IMR-90 (cell line): ENCODE measurements around the gene UBXN2A. TPM values are rescaled to one million over a fixed set of nuclear protein-coding genes. Genes with fewer than 3 reads are reported as not detected.

Experiments
- ATAC-seq: fragments of 200-7000 bp; cut with Tn5 transposase; 2 replicates; pipeline ENCODE4 v1.9.1; 2020; ENCODE audit warnings: low read depth, mild to moderate bottlenecking, moderate library complexity
- BruUV-seq: library from RNA; stranded (reverse); fragments of 400-500 nt; replicated peaks from 2 replicates; lab custom pipeline; 2021; lab: Mats Ljungman, UMichigan
- CTCF ChIA-PET: fragments of 300-600 bp; formaldehyde crosslinking; extraction: SDS; loops from one replicate; lab custom pipeline; 2021; ENCODE audit warnings: antibody characterized with exemption; lab: Yijun Ruan, JAX
- POLR2A ChIA-PET: fragments of 300-600 bp; sonication (Branson Sonifier 250); formaldehyde crosslinking; loops from one replicate; lab custom pipeline; 2022; ENCODE audit warnings: antibody characterized with exemption; ENCODE audit not compliant: unreplicated experiment; lab: Charles Lee
- DNase-seq: peaks from one replicate; pipeline ENCODE4 v3.0.0; 2013
- H2AFZ ChIP-seq: replicated peaks from 2 replicates; pipeline ENCODE3; 2013; ENCODE audit warnings: low read length, mild to moderate bottlenecking; ENCODE audit not compliant: poor library complexity
- H2AK5ac ChIP-seq: 2 replicates; pipeline ENCODE4 v1.6.1; 2013; ENCODE audit warnings: low read depth, low read length, inconsistent platforms
- H2AK9ac ChIP-seq: replicated peaks from 2 replicates; pipeline ENCODE3; 2013; ENCODE audit warnings: mild to moderate bottlenecking, low read depth, low read length, moderate library complexity; ENCODE audit not compliant: poor library complexity
- H2BK120ac ChIP-seq: 2 replicates; pipeline ENCODE4 v1.6.1; 2013; ENCODE audit warnings: low read depth, low read length, inconsistent platforms
- H2BK15ac ChIP-seq: 3 replicates; pipeline ENCODE4 v1.6.1; 2013; ENCODE audit warnings: low read depth, low read length, inconsistent platforms
- H2BK20ac ChIP-seq: 2 replicates; pipeline ENCODE4 v1.6.1; 2013; ENCODE audit warnings: low read depth, mild to moderate bottlenecking, inconsistent platforms, low read length, moderate library complexity
- H2BK5ac ChIP-seq: 2 replicates; pipeline ENCODE4 v1.6.1; 2013; ENCODE audit warnings: mild to moderate bottlenecking, low read depth, low read length, inconsistent platforms; ENCODE audit not compliant: poor library complexity, severe bottlenecking
- H3K14ac ChIP-seq: replicated peaks from 2 replicates; pipeline ENCODE4 v1.6.1; 2013; ENCODE audit warnings: low read depth, low read length, inconsistent platforms
- H3K18ac ChIP-seq: 2 replicates; pipeline ENCODE4 v1.6.1; 2013; ENCODE audit warnings: low read depth, low read length, control low read depth
- H3K23ac ChIP-seq: 2 replicates; pipeline ENCODE4 v1.6.1; 2013; ENCODE audit warnings: low read depth, low read length, inconsistent platforms
- H3K27ac ChIP-seq: 2 replicates; pipeline ENCODE4 v1.5.1; 2013; ENCODE audit warnings: mild to moderate bottlenecking, control low read depth, low read length; ENCODE audit not compliant: insufficient read depth
- H3K27me3 ChIP-seq: 2 replicates; pipeline ENCODE4 v1.6.1; 2013; ENCODE audit warnings: low read length; ENCODE audit not compliant: control insufficient read depth, insufficient read depth
- H3K36me3 ChIP-seq: 2 replicates; pipeline ENCODE4 v1.6.1; 2013; ENCODE audit warnings: low read length, mixed read lengths; ENCODE audit not compliant: control insufficient read depth, insufficient read depth
- H3K4ac ChIP-seq: 2 replicates; pipeline ENCODE4 v1.6.1; 2013; ENCODE audit warnings: low read depth, low read length, inconsistent platforms
- H3K4me1 ChIP-seq: 2 replicates; pipeline ENCODE4 v1.6.1; 2013; ENCODE audit warnings: low read length, mixed read lengths; ENCODE audit not compliant: control insufficient read depth, insufficient read depth
- H3K4me2 ChIP-seq: 2 replicates; pipeline ENCODE4 v1.6.1; 2013; ENCODE audit warnings: low read depth, mild to moderate bottlenecking, control low read depth, low read length, moderate library complexity
- H3K4me3 ChIP-seq: 2 replicates; pipeline ENCODE4 v1.5.1; 2013; ENCODE audit warnings: low read depth, mild to moderate bottlenecking, control low read depth, low read length, moderate library complexity; ENCODE audit not compliant: insufficient read depth
- H3K56ac ChIP-seq: 2 replicates; pipeline ENCODE4 v1.6.1; 2013; ENCODE audit warnings: low read length, inconsistent platforms; ENCODE audit not compliant: insufficient read depth; ENCODE audit errors: extremely low read depth
- H3K79me1 ChIP-seq, 2 experiments: 2 replicates each; pipeline ENCODE4 v1.6.1; 2013; ENCODE audit warnings: low read length in 2 of 2, inconsistent platforms in 1 of 2, low read depth in 1 of 2
- H3K9ac ChIP-seq: 2 replicates; pipeline ENCODE4 v1.6.1; 2013; ENCODE audit warnings: low read depth, low read length, control low read depth
- H3K9me1 ChIP-seq: 2 replicates; pipeline ENCODE4 v1.6.1; 2013; ENCODE audit warnings: low read length, inconsistent platforms; ENCODE audit not compliant: insufficient read depth
- H3K9me3 ChIP-seq: 2 replicates; pipeline ENCODE4 v1.6.1; 2013; ENCODE audit warnings: low read length; ENCODE audit not compliant: control insufficient read depth, insufficient read depth
- H4K20me1 ChIP-seq: 2 replicates; pipeline ENCODE4 v1.6.1; 2013; ENCODE audit warnings: low read length, inconsistent platforms; ENCODE audit not compliant: insufficient read depth
- H4K5ac ChIP-seq: 2 replicates; pipeline ENCODE4 v1.6.1; 2013; ENCODE audit warnings: mild to moderate bottlenecking, low read depth, low read length, control low read depth
- H4K8ac ChIP-seq, 2 experiments: 2 replicates each; pipeline ENCODE4 v1.6.1; 2013; ENCODE audit warnings: low read depth in 2 of 2, low read length in 2 of 2, control low read depth in 1 of 2, inconsistent platforms in 1 of 2
- H4K91ac ChIP-seq: 2 replicates; pipeline ENCODE4 v1.6.1; 2013; ENCODE audit warnings: low read depth, low read length, inconsistent platforms; ENCODE audit not compliant: insufficient read depth
- BHLHE40 ChIP-seq: fragments of 150-350 bp; IDR thresholded peaks from 2 replicates; pipeline ENCODE4 v1.6.1; 2016; ENCODE audit warnings: mild to moderate bottlenecking, low read depth, low read length
- CEBPB ChIP-seq: IDR thresholded peaks from 2 replicates; pipeline ENCODE4 v1.6.1; 2012; ENCODE audit warnings: low read depth, low read length, improper control_type of control experiment
- CHD1 ChIP-seq: IDR thresholded peaks from 2 replicates; pipeline ENCODE4 v1.6.1; 2012; ENCODE audit warnings: low read depth, low read length, improper control_type of control experiment
- FOS ChIP-seq: fragments of 150-350 bp; IDR thresholded peaks from 2 replicates; pipeline ENCODE4 v1.6.1; 2016; ENCODE audit warnings: low read depth, low read length
- MAFK ChIP-seq: IDR thresholded peaks from 2 replicates; pipeline ENCODE4 v1.6.1; 2012; ENCODE audit warnings: low read depth, low read length, improper control_type of control experiment
- MAZ ChIP-seq: IDR thresholded peaks from 2 replicates; pipeline ENCODE4 v1.6.1; 2012; ENCODE audit warnings: low read depth, mild to moderate bottlenecking, low read length, improper control_type of control experiment, moderate library complexity, borderline replicate concordance
- NFE2L2 ChIP-seq: fragments of 150-350 bp; IDR thresholded peaks from 2 replicates; pipeline ENCODE4 v1.6.1; 2016; ENCODE audit warnings: low read depth, mild to moderate bottlenecking, low read length
- POLR2A ChIP-seq: IDR thresholded peaks from 2 replicates; pipeline ENCODE4 v1.6.1; 2012; ENCODE audit warnings: mild to moderate bottlenecking, low read depth, low read length
- RAD21 ChIP-seq: IDR thresholded peaks from 2 replicates; pipeline ENCODE4 v1.6.1; 2012; ENCODE audit warnings: low read length, improper control_type of control experiment
- RCOR1 ChIP-seq: IDR thresholded peaks from 2 replicates; pipeline ENCODE4 v1.6.1; 2012; ENCODE audit warnings: mild to moderate bottlenecking, low read length, improper control_type of control experiment; ENCODE audit not compliant: insufficient replicate concordance
- RFX5 ChIP-seq: IDR thresholded peaks from 2 replicates; pipeline ENCODE4 v1.8.0; 2012; ENCODE audit warnings: low read depth, mild to moderate bottlenecking, low read length, moderate library complexity
- SMC3 ChIP-seq: fragments of 150-350 bp; IDR thresholded peaks from 2 replicates; pipeline ENCODE4 v1.6.1; 2016; ENCODE audit warnings: low read depth, mild to moderate bottlenecking, antibody characterized with exemption, low read length, moderate library complexity
- WGBS, 2 experiments: methylation state at CpG; one replicate each; pipeline versions ENCODE4 v1.1.5 to v1.1.7; 2013; ENCODE audit warnings: missing lambda C conversion rate in 2 of 2; ENCODE audit not compliant: insufficient read length in 1 of 2; ENCODE audit errors: extremely low coverage in 2 of 2; 5-methylcytosine and 5-hydroxymethylcytosine counted together
- dilution Hi-C: fragments of 300-500 bp; cut with HindIII; formaldehyde crosslinking; loops from one replicate; pipeline ENCODE4 v1.14.3; 2018; ENCODE audit warnings: low sequenced_read_pairs; ENCODE audit not compliant: unreplicated experiment
- in situ Hi-C: fragments of 300-500 bp; cut with MboI; formaldehyde crosslinking; loops from 3 replicates; pipeline ENCODE4 v1.14.3; 2019; ENCODE audit warnings: low sequenced_read_pairs, inconsistent platforms, mixed read lengths
- intact Hi-C: fragments of 100-400 bp; cut with micrococcal nuclease; formaldehyde crosslinking; loops from 2 replicates; pipeline ENCODE4 v1.10.0; 2022
- polyA plus RNA-seq, 3 experiments: library from polyadenylated mRNA; depleted of rRNA; stranded (reverse); fragments of >200 nt; gene quantifications; 2 replicates each; pipeline ENCODE4 v1.2.3, GENCODE V29; 2012; ENCODE audit warnings: low replicate concordance in 1 of 3
- total RNA-seq: library from RNA; depleted of rRNA; stranded (reverse); fragments of >200 nt; gene quantifications from 2 replicates; pipeline ENCODE4 v1.2.3, GENCODE V29; 2012
- TF ChIP-seq, protein P1 (sequence below): fragments of 150-350 bp; IDR thresholded peaks from 2 replicates; pipeline ENCODE4 v1.6.1; 2017; ENCODE audit warnings: mild to moderate bottlenecking, antibody characterized with exemption, low read length, low read depth

The UBXN2A gene
- total and polyA plus RNA-seq, 2 of the 4 experiments (the other 2 are of a cell fraction): 4.6 to 7.7 TPM

DNA sequence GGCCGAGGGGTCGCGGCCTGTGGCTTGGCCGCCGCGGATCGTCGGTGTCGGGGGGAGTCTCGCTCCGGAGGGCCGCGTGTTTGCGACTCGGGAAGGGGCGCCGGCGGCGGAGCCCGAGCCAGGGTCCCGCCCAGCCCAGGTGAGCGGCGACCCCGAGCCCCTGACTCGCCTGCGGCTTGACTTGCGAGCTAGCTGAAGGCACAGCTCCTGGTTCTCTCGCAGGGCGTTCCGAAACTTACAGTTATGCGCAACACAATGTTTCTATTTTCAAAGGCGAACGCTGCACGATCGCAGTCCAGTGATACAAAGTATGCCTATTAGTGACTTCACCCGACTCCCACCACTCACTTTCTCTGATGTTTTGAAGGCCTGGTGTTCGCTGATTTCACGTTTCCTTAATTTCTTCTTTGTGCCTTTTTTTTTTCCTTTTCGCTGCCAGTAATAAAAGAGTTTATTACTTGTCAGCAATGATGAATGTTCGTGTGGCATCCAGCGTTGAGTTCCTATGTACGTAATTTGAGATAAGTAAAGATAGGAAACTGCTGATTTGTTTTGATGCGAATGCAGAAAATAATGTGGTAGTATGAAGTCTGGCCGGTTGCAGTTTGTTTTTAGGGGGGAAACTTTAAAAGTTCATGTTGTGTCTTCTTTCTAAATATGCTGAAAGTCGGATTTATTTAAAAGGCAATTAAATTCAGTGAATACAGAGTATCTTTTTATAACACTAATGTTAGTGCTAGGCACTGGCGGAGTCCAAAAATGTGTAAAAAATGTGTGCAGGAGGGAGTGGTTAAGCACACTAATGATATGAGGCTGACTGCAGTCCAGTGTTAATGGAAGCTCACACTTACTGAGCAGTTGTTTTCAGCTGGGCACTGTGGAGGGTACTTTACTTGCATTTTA is 706 bp downstream of the UBXN2A start (continued):
- no peak for TF ChIP-seq POLR2A
- no peak for TF ChIP-seq CHD1
- no peak for TF ChIP-seq BHLHE40
- no peak for TF ChIP-seq NFE2L2

DNA sequence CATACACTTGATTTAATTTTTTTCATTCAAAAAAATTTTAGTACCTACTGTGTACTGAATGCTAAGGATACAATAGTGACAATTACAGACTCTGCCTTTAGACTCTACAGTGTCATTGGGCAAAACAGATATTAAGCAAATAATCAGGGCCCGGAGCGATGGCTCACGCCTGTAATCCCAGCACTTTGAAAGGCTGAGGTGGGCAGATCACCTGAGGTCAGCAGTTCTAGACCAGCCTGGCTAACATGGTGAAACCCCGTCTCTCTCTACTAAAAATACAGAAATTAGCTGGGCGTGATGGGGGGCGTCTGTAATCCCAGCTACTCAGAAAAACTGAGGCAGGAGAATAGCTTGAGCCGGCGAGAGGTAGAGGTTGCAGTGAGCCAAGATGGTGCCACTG is 1.4 kb downstream of the UBXN2A start:
- H3K4ac ChIP-seq: no peak overlapping the region
- peak overlapping the region; percentile 95; the same call in 1 of the 2 replicates for H3K4me2 ChIP-seq
- no peak overlapping the region for H3K14ac ChIP-seq
- intact Hi-C loops (loop anchor here (10.0 kb wide), 1 partner anchor 103 kb away; the partner anchor contains the start of genes FKBP1B and WDCP), in situ Hi-C loops (no loop called here), dilution Hi-C loops (no loop called here)
- peaks cover 16% of the 10 kb centered on the region for H3K9me1 ChIP-seq
- peaks cover 14 to 63% of the 10 kb centered on the region in 2 experiments for H3K79me1 ChIP-seq
- WGBS, 2 experiments: no CpG with 5 or more reads among the region's 8 CpGs
- H2AK9ac ChIP-seq: no peak overlapping the region
- no peak overlapping the region for H3K56ac ChIP-seq
- H4K20me1 ChIP-seq: peaks cover 9% of the 10 kb centered on the region; the same call in 1 of the 2 replicates
- BruUV-seq: no TSS peak
- no peak overlapping the region for H3K27ac ChIP-seq
- H3K27me3 ChIP-seq: no peaks in the 10 kb centered on the region
- POLR2A ChIA-PET: no interaction called here
- H2BK5ac ChIP-seq: no peak overlapping the region
- no peak overlapping the region for H2BK20ac ChIP-seq
- ATAC-seq: no peak
- H3K4me1 ChIP-seq: peaks cover 14% of the 10 kb centered on the region
- CTCF ChIA-PET: interaction anchor here (1.2 kb wide), 1 partner anchor 15 kb away, joined by 4 read pairs; the partner anchor contains the start of gene ATAD2B
- H4K91ac ChIP-seq: no peak overlapping the region
- peak overlapping the region; percentile 33; the same call in 1 of the 2 replicates for H3K23ac ChIP-seq
- peaks cover 3% of the 10 kb centered on the region; the same call in 1 of the 2 replicates for H3K36me3 ChIP-seq
- no peak for DNase-seq
- H2BK15ac ChIP-seq: no peak overlapping the region
- no peak overlapping the region for H4K8ac ChIP-seq
- no peaks in the 10 kb centered on the region for H3K9me3 ChIP-seq
- H2AFZ ChIP-seq: no peak overlapping the region
- no peak overlapping the region for H2AK5ac ChIP-seq
- no peak overlapping the region for H4K5ac ChIP-seq
- H3K9ac ChIP-seq: peak overlapping the region; percentile 78; the same call in 1 of the 2 replicates
- H3K4me3 ChIP-seq: peak overlapping the region; percentile 96; the same call in 1 of the 2 replicates
- H2BK120ac ChIP-seq: no peak overlapping the region
- no peak overlapping the region for H3K18ac ChIP-seq
- TF ChIP-seq CHD1 (no peak), MAFK (no peak), RAD21 (no peak), MAZ (no peak), NFE2L2 (no peak), FOS (no peak), SMC3 (no peak), CEBPB (no peak), BHLHE40 (no peak), POLR2A (no peak), RFX5 (no peak), RCOR1 (no peak)
- TF ChIP-seq, protein P1, sequence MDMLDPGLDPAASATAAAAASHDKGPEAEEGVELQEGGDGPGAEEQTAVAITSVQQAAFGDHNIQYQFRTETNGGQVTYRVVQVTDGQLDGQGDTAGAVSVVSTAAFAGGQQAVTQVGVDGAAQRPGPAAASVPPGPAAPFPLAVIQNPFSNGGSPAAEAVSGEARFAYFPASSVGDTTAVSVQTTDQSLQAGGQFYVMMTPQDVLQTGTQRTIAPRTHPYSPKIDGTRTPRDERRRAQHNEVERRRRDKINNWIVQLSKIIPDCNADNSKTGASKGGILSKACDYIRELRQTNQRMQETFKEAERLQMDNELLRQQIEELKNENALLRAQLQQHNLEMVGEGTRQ: no peak
